ENCODE data around the gene ERLIN1.

ERLIN1 gene

DNA sequence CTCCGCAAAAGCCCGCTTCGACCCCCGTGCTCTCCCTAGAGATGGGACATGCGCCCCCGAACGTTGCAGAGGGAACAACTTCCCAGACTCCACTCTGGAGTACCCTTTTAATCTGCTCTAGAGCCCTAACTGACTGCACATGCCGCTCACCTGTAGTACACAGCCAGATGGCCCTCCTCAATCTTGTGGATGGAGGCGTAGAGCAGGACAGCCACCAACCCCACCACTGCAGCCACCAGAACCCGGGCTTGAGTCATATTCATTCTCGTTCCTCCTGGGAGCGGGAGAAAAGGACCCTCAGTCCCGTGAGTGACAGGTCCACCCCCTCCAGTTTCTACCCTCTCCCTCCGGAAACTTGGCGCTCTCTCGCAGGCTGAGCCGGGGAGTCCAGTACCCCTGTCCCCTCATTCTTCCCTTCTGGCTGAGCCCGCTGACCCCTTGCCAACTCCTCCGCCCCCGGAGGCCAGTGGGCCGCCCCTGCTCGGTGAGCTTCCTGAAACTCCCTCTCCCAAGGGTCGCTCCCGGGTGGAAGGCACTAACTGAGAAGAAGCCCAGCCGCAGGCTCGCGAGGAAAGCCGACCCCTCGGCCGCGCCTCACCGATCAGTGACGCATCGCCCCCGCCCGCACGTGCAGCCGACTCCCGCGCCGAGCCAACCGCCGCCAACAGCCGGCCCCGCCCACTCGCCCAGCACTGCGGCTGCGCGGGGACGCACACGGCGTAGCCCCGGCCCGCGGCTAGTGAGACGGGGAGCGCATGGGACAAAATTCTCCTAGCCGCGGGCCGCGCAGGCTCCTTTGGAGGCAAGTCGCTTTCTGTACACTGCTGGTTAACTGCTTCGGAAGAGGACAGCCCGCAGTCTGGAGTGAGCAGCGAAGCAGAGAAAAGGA is at the start of gene ERLIN1:
Gene ERLIN1 (minus strand): TSS at position 666 of the 889 bp plus-strand sequence. CDS start 403 bp downstream, at position 263.
- Histone ChIP-seq H3K4me1 (ENCODE audit: insufficient read depth, poor library complexity, severe bottlenecking) (peaks cover 20% of the 10 kb centered on the region), H3K27ac (ENCODE audit: poor library complexity, severe bottlenecking) (peak within 1 kb of the TSS; percentile 62), H3K9me3 (ENCODE audit: severe bottlenecking) (no peaks in the 10 kb centered on the region), H3K36me3 (ENCODE audit: low read depth) (peaks cover 60% of the 10 kb centered on the region), H3K27me3 (ENCODE audit: insufficient read depth, poor library complexity, severe bottlenecking) (no peaks in the 10 kb centered on the region), H3K4me3 (ENCODE audit: severe bottlenecking) (peak within 1 kb of the TSS; percentile 78)
- TF ChIP-seq, protein P1, sequence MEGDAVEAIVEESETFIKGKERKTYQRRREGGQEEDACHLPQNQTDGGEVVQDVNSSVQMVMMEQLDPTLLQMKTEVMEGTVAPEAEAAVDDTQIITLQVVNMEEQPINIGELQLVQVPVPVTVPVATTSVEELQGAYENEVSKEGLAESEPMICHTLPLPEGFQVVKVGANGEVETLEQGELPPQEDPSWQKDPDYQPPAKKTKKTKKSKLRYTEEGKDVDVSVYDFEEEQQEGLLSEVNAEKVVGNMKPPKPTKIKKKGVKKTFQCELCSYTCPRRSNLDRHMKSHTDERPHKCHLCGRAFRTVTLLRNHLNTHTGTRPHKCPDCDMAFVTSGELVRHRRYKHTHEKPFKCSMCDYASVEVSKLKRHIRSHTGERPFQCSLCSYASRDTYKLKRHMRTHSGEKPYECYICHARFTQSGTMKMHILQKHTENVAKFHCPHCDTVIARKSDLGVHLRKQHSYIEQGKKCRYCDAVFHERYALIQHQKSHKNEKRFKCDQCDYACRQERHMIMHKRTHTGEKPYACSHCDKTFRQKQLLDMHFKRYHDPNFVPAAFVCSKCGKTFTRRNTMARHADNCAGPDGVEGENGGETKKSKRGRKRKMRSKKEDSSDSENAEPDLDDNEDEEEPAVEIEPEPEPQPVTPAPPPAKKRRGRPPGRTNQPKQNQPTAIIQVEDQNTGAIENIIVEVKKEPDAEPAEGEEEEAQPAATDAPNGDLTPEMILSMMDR (IDR thresholded peaks at IDR 0.05; ENCODE audit: poor library complexity, severe bottlenecking): no peak
- peak; percentile 84 for ATAC-seq (ENCODE audit: low read depth)
- DNase-seq (ENCODE audit: low spot score): peak; percentile 91

DNA sequence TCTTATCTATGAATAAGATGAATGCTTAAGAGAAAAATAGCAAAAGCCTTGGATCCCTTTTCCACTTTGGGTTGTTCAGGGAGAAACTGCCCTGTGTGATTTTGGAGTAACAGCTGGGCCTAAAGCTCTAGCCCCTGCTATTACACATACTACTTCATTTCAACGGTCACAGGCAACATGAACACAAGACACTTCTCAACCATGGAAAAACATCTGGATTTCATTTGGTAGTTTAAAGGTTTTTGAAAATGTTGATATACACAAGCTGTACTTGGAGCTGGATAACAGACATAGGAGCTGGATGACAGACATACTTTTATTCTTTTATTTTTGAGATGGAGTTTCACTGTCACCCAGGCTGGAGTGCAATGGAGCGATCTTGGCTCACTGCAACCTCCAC is 46.3 kb upstream of the ERLIN1 start:
- TF ChIP-seq, protein P1 (IDR thresholded peaks at IDR 0.05; ENCODE audit: poor library complexity, severe bottlenecking): no peak
- no peak overlapping the region for H3K27ac ChIP-seq (ENCODE audit: poor library complexity, severe bottlenecking)
- H3K36me3 ChIP-seq (ENCODE audit: low read depth): peaks cover 56% of the 10 kb centered on the region
- no peak overlapping the region for H3K4me3 ChIP-seq (ENCODE audit: severe bottlenecking)
- ATAC-seq (ENCODE audit: low read depth) (no peak), DNase-seq (ENCODE audit: low spot score) (no peak)
- H3K4me1 ChIP-seq (ENCODE audit: insufficient read depth, poor library complexity, severe bottlenecking): peaks cover 3% of the 10 kb centered on the region
- no peaks in the 10 kb centered on the region for H3K27me3 ChIP-seq (ENCODE audit: insufficient read depth, poor library complexity, severe bottlenecking)
- H3K9me3 ChIP-seq (ENCODE audit: severe bottlenecking): no peaks in the 10 kb centered on the region

DNA sequence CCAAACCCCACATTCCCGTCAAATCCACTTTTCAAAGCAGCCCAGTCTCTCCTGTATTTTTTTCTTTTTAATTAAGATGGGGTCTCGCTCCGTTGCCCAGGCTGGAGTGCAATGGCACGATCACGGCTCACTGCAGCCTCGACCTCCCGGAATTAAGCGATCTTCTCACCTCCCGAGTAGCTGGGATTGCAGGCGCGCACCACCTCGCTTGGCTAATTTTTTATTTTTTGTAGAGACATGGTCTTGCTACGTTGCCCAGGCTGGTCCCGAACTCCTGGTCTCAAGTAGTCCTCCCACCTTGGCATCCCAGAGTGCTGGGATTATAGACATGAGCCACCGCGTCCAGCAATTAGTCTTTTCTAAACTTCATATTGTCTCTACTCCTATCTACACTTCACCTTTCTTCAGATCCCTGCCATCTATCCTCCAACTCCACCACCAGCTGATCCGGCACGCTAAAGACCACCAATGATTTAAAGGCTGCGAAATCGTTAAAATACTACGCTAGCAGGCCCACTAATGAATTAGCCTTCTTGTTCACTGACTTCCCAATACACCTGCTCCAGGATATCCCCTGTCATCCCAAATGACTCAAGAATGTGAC is 44.1 kb upstream of the ERLIN1 start:
- Histone ChIP-seq H3K9me3 (ENCODE audit: severe bottlenecking) (no peaks in the 10 kb centered on the region), H3K4me3 (ENCODE audit: severe bottlenecking) (peak overlapping the region; percentile 73), H3K4me1 (ENCODE audit: insufficient read depth, poor library complexity, severe bottlenecking) (peaks cover 3% of the 10 kb centered on the region), H3K36me3 (ENCODE audit: low read depth) (peaks cover 50% of the 10 kb centered on the region), H3K27me3 (ENCODE audit: insufficient read depth, poor library complexity, severe bottlenecking) (no peaks in the 10 kb centered on the region), H3K27ac (ENCODE audit: poor library complexity, severe bottlenecking) (peak overlapping the region; percentile 21)
- DNase-seq (ENCODE audit: low spot score): no peak
- TF ChIP-seq, protein P1 (IDR thresholded peaks at IDR 0.05; ENCODE audit: poor library complexity, severe bottlenecking): no peak
- ATAC-seq (ENCODE audit: low read depth): no peak

DNA sequence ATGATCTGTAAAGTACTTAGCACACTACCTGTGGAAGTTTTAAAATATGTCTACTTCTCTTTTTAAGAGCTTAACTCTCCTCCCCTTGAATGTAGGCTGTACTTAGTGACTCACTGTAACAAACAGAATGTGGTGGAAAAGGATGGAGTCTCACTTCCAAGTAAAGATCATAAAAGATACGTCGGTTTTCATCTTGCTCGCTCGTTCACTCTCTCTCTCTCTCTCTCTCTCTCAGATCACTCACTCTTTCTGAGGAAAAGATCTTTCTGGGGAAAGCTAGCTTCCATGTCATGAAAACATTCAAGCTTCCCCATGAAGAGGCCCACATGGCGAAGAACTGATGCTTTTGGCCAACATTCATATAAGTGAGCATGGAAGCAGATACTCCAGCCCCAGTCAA is 38.0 kb upstream of the ERLIN1 start:
- no peak overlapping the region for H3K27ac ChIP-seq (ENCODE audit: poor library complexity, severe bottlenecking)
- no peak for ATAC-seq (ENCODE audit: low read depth)
- DNase-seq (ENCODE audit: low spot score): no peak
- no peaks in the 10 kb centered on the region for H3K4me1 ChIP-seq (ENCODE audit: insufficient read depth, poor library complexity, severe bottlenecking)
- no peaks in the 10 kb centered on the region for H3K9me3 ChIP-seq (ENCODE audit: severe bottlenecking)
- TF ChIP-seq, protein P1 (IDR thresholded peaks at IDR 0.05; ENCODE audit: poor library complexity, severe bottlenecking): no peak
- H3K36me3 ChIP-seq (ENCODE audit: low read depth): peaks cover 77% of the 10 kb centered on the region
- no peaks in the 10 kb centered on the region for H3K27me3 ChIP-seq (ENCODE audit: insufficient read depth, poor library complexity, severe bottlenecking)
- H3K4me3 ChIP-seq (ENCODE audit: severe bottlenecking): no peak overlapping the region

All from RWPE2 (cell line).